Measurements from ENCODE around the gene CRYBG3.

DNA sequence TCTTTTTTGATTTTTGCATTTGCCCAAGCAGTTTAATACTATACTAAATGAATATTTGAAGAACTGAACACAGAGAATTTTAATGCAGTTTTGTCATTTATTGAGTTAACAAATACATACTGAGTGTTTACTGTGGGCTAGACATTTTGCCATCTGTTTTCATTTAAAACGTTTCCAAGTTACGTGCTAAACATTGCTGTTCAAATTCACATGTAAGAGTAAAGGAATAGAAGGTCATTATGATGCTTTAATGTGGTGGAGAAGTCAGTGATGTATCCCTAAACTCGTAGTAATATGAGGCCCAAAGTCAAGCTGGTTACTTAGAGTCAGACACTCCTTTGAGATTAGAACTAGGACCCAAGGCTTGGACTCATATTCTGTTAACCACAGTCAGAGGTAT lies 49.4 kb downstream of the CRYBG3 start:
- TF ChIP-seq, protein P1, sequence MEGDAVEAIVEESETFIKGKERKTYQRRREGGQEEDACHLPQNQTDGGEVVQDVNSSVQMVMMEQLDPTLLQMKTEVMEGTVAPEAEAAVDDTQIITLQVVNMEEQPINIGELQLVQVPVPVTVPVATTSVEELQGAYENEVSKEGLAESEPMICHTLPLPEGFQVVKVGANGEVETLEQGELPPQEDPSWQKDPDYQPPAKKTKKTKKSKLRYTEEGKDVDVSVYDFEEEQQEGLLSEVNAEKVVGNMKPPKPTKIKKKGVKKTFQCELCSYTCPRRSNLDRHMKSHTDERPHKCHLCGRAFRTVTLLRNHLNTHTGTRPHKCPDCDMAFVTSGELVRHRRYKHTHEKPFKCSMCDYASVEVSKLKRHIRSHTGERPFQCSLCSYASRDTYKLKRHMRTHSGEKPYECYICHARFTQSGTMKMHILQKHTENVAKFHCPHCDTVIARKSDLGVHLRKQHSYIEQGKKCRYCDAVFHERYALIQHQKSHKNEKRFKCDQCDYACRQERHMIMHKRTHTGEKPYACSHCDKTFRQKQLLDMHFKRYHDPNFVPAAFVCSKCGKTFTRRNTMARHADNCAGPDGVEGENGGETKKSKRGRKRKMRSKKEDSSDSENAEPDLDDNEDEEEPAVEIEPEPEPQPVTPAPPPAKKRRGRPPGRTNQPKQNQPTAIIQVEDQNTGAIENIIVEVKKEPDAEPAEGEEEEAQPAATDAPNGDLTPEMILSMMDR (IDR thresholded peaks at IDR 0.05): no peak
- TF ChIP-seq POLR2A (IDR thresholded peaks at IDR 0.05): no peak

Data from esophagus squamous epithelium (tissue), 4 donors.